Endothelial cell (in vitro differentiated cells): ENCODE data around the gene GOSR2. TPM values are rescaled to one million over a fixed set of nuclear protein-coding genes. Genes with fewer than 3 reads are reported as not detected.

Experiments
- DNase-seq: peaks from one replicate; pipeline ENCODE4 v3.0.0; 2021; ENCODE audit warnings: low spot score
- H3K27ac Mint-ChIP-seq: one replicate; pipeline ENCODE4 v1.8.0; 2021; ENCODE audit warnings: mixed read lengths, inconsistent platforms; ENCODE audit not compliant: unreplicated experiment
- H3K27me3 Mint-ChIP-seq: one replicate; pipeline ENCODE4 v1.8.0; 2021; ENCODE audit warnings: mild to moderate bottlenecking, moderate library complexity, mixed read lengths, inconsistent platforms; ENCODE audit not compliant: unreplicated experiment
- H3K36me3 Mint-ChIP-seq: one replicate; pipeline ENCODE4 v1.8.0; 2021; ENCODE audit warnings: mild to moderate bottlenecking, low read depth, mixed read lengths, inconsistent platforms; ENCODE audit not compliant: unreplicated experiment
- H3K4me1 Mint-ChIP-seq: one replicate; pipeline ENCODE4 v1.8.0; 2021; ENCODE audit warnings: mild to moderate bottlenecking, mixed read lengths, inconsistent platforms; ENCODE audit not compliant: unreplicated experiment
- H3K4me3 Mint-ChIP-seq: one replicate; pipeline ENCODE4 v1.8.0; 2021; ENCODE audit warnings: mild to moderate bottlenecking, mixed read lengths, inconsistent platforms; ENCODE audit not compliant: unreplicated experiment
- H3K9me3 Mint-ChIP-seq: one replicate; pipeline ENCODE4 v1.8.0; 2021; ENCODE audit warnings: mixed read lengths, inconsistent platforms; ENCODE audit not compliant: unreplicated experiment
- CTCF ChIP-seq: fragments of 200-600 bp; sonication (generic); IDR thresholded peaks from one replicate; pipeline ENCODE4 v1.5.0; 2021; ENCODE audit warnings: antibody characterized with exemption; ENCODE audit not compliant: unreplicated experiment
- total RNA-seq: library from RNA; stranded (reverse); fragmentation: NEBNext Ultra II Directional; extraction: Animal tissue kit (Norgen Biotek cat#: 25700); gene quantifications from one replicate; pipeline ENCODE4 v1.2.1, GENCODE V29; 2021; ENCODE audit not compliant: unreplicated experiment

The GOSR2 gene
- total RNA-seq, 1 donor from 2014 or later: 51.2 TPM

GRCh38 chr17:46949291-46950174 is 26.6 kb downstream of the GOSR2 start:
- H3K36me3 Mint-ChIP-seq: no peaks in the 10 kb centered on the region
- no peak for TF ChIP-seq CTCF
- H3K4me1 Mint-ChIP-seq: peaks cover 10% of the 10 kb centered on the region
- H3K27me3 Mint-ChIP-seq: peaks cover 10% of the 10 kb centered on the region
- no peaks in the 10 kb centered on the region for H3K9me3 Mint-ChIP-seq
- H3K27ac Mint-ChIP-seq: no peak overlapping the region
- DNase-seq: no peak
- H3K4me3 Mint-ChIP-seq: no peak overlapping the region

GRCh38 chr17:46950342-46950996 is 27.5 kb downstream of the GOSR2 start:
- Mint-ChIP-seq H3K36me3 (peaks cover under 1% of the 10 kb centered on the region), H3K27me3 (peaks cover 4% of the 10 kb centered on the region), H3K4me1 (peaks cover 10% of the 10 kb centered on the region), H3K27ac (no peak overlapping the region), H3K4me3 (no peak overlapping the region), H3K9me3 (no peaks in the 10 kb centered on the region)
- TF ChIP-seq CTCF: no peak
- DNase-seq: no peak

DNA sequence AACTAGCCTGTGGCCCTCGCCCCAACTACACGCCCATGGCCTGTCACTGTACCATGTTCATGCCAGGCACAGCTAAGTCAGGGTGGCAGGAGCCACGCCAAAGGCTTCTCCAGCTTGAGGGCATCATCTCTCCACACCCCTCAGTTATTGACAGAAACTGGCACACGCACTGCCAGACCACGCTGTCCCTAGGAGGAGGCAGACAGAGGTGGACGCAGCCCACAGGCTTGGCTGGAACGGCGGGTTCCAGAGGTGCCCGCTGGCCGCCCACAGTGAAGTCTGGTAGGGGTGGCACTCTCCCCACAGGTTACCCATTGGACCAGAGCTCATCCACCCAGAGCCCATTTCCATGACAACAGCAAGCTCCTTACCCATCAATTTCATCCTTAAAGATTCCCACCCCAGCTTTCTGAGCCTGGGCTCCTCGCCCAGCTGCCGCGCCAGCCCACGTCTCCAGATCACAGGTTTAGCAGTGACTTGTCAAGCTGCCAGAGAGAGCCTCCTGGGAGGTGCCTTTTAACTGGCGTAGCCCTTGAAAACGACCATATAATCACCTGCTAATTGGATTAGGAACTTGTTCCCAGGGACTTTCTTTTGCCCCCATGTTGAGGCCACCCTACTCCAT is 28.1 kb downstream of the GOSR2 start:
- Mint-ChIP-seq H3K27ac (no peak overlapping the region), H3K27me3 (peaks cover 4% of the 10 kb centered on the region), H3K4me3 (no peak overlapping the region), H3K36me3 (peaks cover 5% of the 10 kb centered on the region), H3K9me3 (no peaks in the 10 kb centered on the region), H3K4me1 (peaks cover 10% of the 10 kb centered on the region)
- DNase-seq: no peak
- TF ChIP-seq CTCF: no peak

GRCh38 chr17:46951706-46952105 is 28.7 kb downstream of the GOSR2 start:
- Mint-ChIP-seq H3K27ac (no peak overlapping the region), H3K36me3 (peaks cover 5% of the 10 kb centered on the region), H3K4me3 (no peak overlapping the region), H3K27me3 (peaks cover 4% of the 10 kb centered on the region), H3K4me1 (peaks cover 10% of the 10 kb centered on the region), H3K9me3 (no peaks in the 10 kb centered on the region)
- TF ChIP-seq CTCF: no peak
- no peak for DNase-seq
